Neural progenitor cell (in vitro differentiated cells): Measurements from ENCODE around the gene GULP1. TPM values are rescaled to one million over a fixed set of nuclear protein-coding genes. Genes with fewer than 3 reads are reported as not detected.

ENCODE experiments used
- DNase-seq: peaks from one replicate; pipeline ENCODE4 v3.0.0-alpha.2; 2016; ENCODE audit warnings: low spot score
- H2AFZ ChIP-seq: fragments of 200-600 bp; sonication (generic); replicated peaks from 2 replicates; pipeline ENCODE4 v1.6.1; 2016; ENCODE audit warnings: antibody characterized with exemption
- H3F3A ChIP-seq: fragments of 200-600 bp; sonication (generic); 2 replicates; pipeline ENCODE4 v1.6.1; 2016; ENCODE audit warnings: antibody characterized with exemption, low read depth
- H3K27ac ChIP-seq: fragments of 200-600 bp; sonication (generic); 2 replicates; pipeline ENCODE4 v1.5.1; 2016; ENCODE audit warnings: mild to moderate bottlenecking
- H3K27me3 ChIP-seq: fragments of 200-600 bp; sonication (generic); 2 replicates; pipeline ENCODE4 v1.6.1; 2016; ENCODE audit warnings: mild to moderate bottlenecking, moderate library complexity
- H3K36me3 ChIP-seq: fragments of 200-600 bp; sonication (generic); 2 replicates; pipeline ENCODE4 v1.5.1; 2016
- H3K4me1 ChIP-seq: fragments of 200-600 bp; sonication (generic); 2 replicates; pipeline ENCODE4 v1.6.1; 2016; ENCODE audit warnings: mixed run types
- H3K4me2 ChIP-seq: fragments of 200-600 bp; sonication (generic); 2 replicates; pipeline ENCODE4 v1.6.1; 2016
- H3K4me3 ChIP-seq: fragments of 200-600 bp; sonication (generic); 2 replicates; pipeline ENCODE4 v1.5.1; 2016
- H3K79me2 ChIP-seq: fragments of 200-600 bp; sonication (generic); 2 replicates; pipeline ENCODE4 v1.6.1; 2016; ENCODE audit warnings: low read depth
- H3K9ac ChIP-seq: fragments of 200-600 bp; sonication (generic); 2 replicates; pipeline ENCODE4 v1.6.1; 2016
- H3K9me3 ChIP-seq: fragments of 200-600 bp; sonication (generic); 2 replicates; pipeline ENCODE4 v1.5.1; 2016; ENCODE audit warnings: low read depth
- H4K20me1 ChIP-seq: fragments of 200-600 bp; sonication (generic); 2 replicates; pipeline ENCODE4 v1.6.1; 2016; ENCODE audit warnings: low read depth
- H3K27ac Mint-ChIP-seq: 3 replicates; pipeline ENCODE4 v1.8.0; 2021; ENCODE audit warnings: mixed read lengths
- H3K27me3 Mint-ChIP-seq: 2 replicates; pipeline ENCODE4 v1.8.0; 2022; ENCODE audit warnings: low read depth, mild to moderate bottlenecking, inconsistent platforms, moderate library complexity, mixed read lengths; ENCODE audit not compliant: insufficient read depth
- H3K36me3 Mint-ChIP-seq: 3 replicates; pipeline ENCODE4 v1.8.0; 2021; ENCODE audit warnings: mixed read lengths
- H3K4me1 Mint-ChIP-seq: 3 replicates; pipeline ENCODE4 v1.8.0; 2021; ENCODE audit warnings: mixed read lengths
- H3K4me3 Mint-ChIP-seq: 3 replicates; pipeline ENCODE4 v1.8.0; 2021; ENCODE audit warnings: mild to moderate bottlenecking, moderate library complexity, mixed read lengths
- H3K9me3 Mint-ChIP-seq: 3 replicates; pipeline ENCODE4 v1.8.0; 2020; ENCODE audit warnings: mixed read lengths
- CTCF ChIP-seq: fragments of 200-600 bp; sonication (generic); IDR thresholded peaks from 2 replicates; pipeline ENCODE4 v1.5.1; 2017; ENCODE audit warnings: antibody characterized with exemption, mild to moderate bottlenecking
- EZH2 ChIP-seq: fragments of 200-600 bp; sonication (generic); IDR thresholded peaks from 2 replicates; pipeline ENCODE4 v1.6.1; 2017; ENCODE audit warnings: antibody characterized with exemption, mild to moderate bottlenecking, moderate library complexity
- EZH2phosphoT487 ChIP-seq: fragments of 200-600 bp; sonication (generic); IDR thresholded peaks from 2 replicates; pipeline ENCODE4 v1.6.1; 2017; ENCODE audit warnings: antibody characterized with exemption
- total RNA-seq: library from RNA; depleted of rRNA; stranded (reverse); fragments of >200 nt; gene quantifications from 2 replicates; pipeline ENCODE4 v1.2.3, GENCODE V29; 2015; ENCODE audit warnings: low replicate concordance

Gene GULP1
- total RNA-seq, 1 donor from 2014 or later: 154 TPM

GRCh38 chr2:188622601-188623260 is 331.1 kb downstream of the GULP1 start:
- Histone ChIP-seq H4K20me1 (no peaks in the 10 kb centered on the region), H3K27me3 (no peaks in the 10 kb centered on the region), H3K79me2 (no peaks in the 10 kb centered on the region), H2AFZ (no peak overlapping the region), H3K4me2 (no peak overlapping the region), H3F3A (no peaks in the 10 kb centered on the region), H3K36me3 (no peaks in the 10 kb centered on the region), H3K4me3 (no peak overlapping the region), H3K27ac (no peak overlapping the region), H3K4me1 (peaks cover 12% of the 10 kb centered on the region), H3K9me3 (no peaks in the 10 kb centered on the region), H3K9ac (no peak overlapping the region)
- TF ChIP-seq EZH2phosphoT487: no peak
- peaks cover 2% of the 10 kb centered on the region for H3K36me3 Mint-ChIP-seq
- peaks cover 14% of the 10 kb centered on the region for H3K9me3 Mint-ChIP-seq
- no peaks in the 10 kb centered on the region for H3K27me3 Mint-ChIP-seq
- H3K4me1 Mint-ChIP-seq: peaks cover 13% of the 10 kb centered on the region
- H3K27ac Mint-ChIP-seq: no peak overlapping the region
- no peak for DNase-seq
- no peak overlapping the region for H3K4me3 Mint-ChIP-seq

- no peak overlapping the region for H3K9ac ChIP-seq
- Mint-ChIP-seq H3K4me1 (peaks cover 22% of the 10 kb centered on the region), H3K27me3 (no peaks in the 10 kb centered on the region), H3K36me3 (no peaks in the 10 kb centered on the region), H3K9me3 (peaks cover 7% of the 10 kb centered on the region), H3K4me3 (no peak overlapping the region), H3K27ac (no peak overlapping the region)
- no peak overlapping the region for H3K27ac ChIP-seq
- TF ChIP-seq EZH2: no peak
- TF ChIP-seq EZH2phosphoT487: no peak
- no peak for TF ChIP-seq CTCF
- H3K9me3 ChIP-seq: no peaks in the 10 kb centered on the region
- H3K36me3 ChIP-seq: no peaks in the 10 kb centered on the region
- no peaks in the 10 kb centered on the region for H4K20me1 ChIP-seq
- no peak for DNase-seq
- H3K27me3 ChIP-seq: no peaks in the 10 kb centered on the region
- no peak overlapping the region for H3K4me2 ChIP-seq
- peaks cover 17% of the 10 kb centered on the region for H3K4me1 ChIP-seq
- no peak overlapping the region for H2AFZ ChIP-seq
- no peak overlapping the region for H3K4me3 ChIP-seq
- no peaks in the 10 kb centered on the region for H3K79me2 ChIP-seq
- H3F3A ChIP-seq: no peaks in the 10 kb centered on the region
Observed at GRCh38 chr2:188623995-188624643, 332.4 kb downstream of the GULP1 start.

- H3K9me3 Mint-ChIP-seq: no peaks in the 10 kb centered on the region
Observed at GRCh38 chr2:188627471-188627870, 335.8 kb downstream of the GULP1 start.

More at GRCh38 chr2:188627471-188627870, 335.8 kb downstream of the GULP1 start:
- DNase-seq: no peak
- no peaks in the 10 kb centered on the region for H3K36me3 ChIP-seq
- H3K36me3 Mint-ChIP-seq: no peaks in the 10 kb centered on the region
- H3K4me1 Mint-ChIP-seq: peaks cover 43% of the 10 kb centered on the region
- H3K27ac Mint-ChIP-seq: no peak overlapping the region
- no peaks in the 10 kb centered on the region for H3K27me3 ChIP-seq
- H3K4me2 ChIP-seq: peak overlapping the region; percentile 8
- no peak overlapping the region for H3K9ac ChIP-seq
- H3K4me3 ChIP-seq: no peak overlapping the region
- H3K79me2 ChIP-seq: no peaks in the 10 kb centered on the region
- peaks cover 15% of the 10 kb centered on the region for H3F3A ChIP-seq
- no peak overlapping the region for H3K27ac ChIP-seq
- no peak overlapping the region for H3K4me3 Mint-ChIP-seq
- TF ChIP-seq EZH2 (no peak), CTCF (no peak), EZH2phosphoT487 (no peak)
- peaks cover 2% of the 10 kb centered on the region for H3K27me3 Mint-ChIP-seq
- H2AFZ ChIP-seq: no peak overlapping the region
- H4K20me1 ChIP-seq: no peaks in the 10 kb centered on the region
- peaks cover 32% of the 10 kb centered on the region for H3K4me1 ChIP-seq
- H3K9me3 ChIP-seq: no peaks in the 10 kb centered on the region
